ENCODE data around the gene CTNNBL1.

CTNNBL1 gene

DNA sequence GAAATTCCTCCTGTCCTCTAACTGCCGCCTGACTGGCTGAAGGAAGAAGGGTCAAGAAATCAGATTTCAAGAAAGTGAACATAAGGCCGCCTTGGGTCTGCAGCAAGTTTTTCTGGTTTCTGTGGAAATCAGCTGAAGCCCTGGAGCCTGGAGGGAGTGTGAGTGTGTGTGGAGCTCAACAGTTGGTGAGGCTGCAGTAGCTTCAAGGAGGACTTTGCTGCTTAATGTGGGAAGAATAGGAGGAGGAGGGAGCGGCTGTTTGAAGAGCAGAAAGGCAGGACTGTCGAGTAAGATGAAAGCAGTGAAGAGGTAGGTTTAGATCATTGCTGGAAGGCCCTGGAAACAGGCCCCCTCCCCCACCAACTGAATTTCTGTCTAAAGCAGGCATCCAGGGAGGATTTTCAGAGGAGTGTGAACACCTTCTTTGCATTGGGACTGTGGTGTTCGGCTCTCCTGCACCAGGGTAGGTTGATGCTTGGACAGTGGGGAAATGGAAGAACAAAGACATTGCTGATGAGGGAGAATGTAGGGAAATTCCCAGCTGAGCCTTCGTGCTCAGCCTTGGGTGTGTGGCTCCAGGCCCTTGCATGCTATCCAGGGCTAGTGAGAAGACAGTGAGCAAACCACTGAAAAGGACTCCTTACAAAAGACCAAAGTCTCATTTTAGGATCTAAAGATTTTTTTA, 129.6 kb downstream of the CTNNBL1 start:
- no peak for DNase-seq (ENCODE audit: low read depth)

DNA sequence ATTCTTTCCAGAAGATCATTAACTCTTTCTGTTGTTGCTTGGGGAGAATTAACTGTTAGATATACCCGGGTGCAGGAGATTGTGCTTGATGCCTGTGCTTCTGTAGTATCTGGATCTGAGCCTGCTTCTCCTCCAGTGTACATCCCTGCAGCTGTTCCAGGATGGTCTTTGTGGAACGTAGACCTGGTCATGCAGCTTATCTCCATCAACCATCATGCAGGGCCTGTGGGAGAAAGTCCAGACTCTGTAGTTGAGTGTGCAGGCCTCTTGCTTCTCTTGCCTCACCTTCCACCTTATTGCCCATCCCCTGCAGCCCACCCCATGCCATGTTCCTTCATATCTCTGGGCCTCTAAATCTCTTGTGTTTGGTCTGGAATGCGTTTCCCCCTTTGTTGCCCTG, 133.8 kb downstream of the CTNNBL1 start:
- DNase-seq (ENCODE audit: low read depth) = no peak

DNA sequence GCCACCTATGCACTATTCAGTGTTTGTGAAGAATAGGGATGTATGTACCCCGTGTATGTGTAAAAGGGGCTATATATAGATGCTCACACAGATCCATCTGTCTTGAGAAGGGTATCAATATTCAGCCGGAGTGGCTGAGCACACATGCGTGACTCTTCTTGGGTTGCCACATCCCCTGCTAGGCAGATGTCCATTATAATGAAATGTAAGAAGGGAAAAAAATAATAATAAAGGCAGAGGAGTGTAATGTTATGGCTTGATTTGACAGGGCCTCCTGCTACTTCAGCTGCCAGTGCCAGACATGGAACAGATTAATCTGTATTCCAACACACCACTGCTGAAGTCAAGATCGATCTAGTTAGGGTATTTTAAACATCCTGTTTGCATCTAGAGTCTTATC, 134.9 kb downstream of the CTNNBL1 start:
- no peak for DNase-seq (ENCODE audit: low read depth)

DNA sequence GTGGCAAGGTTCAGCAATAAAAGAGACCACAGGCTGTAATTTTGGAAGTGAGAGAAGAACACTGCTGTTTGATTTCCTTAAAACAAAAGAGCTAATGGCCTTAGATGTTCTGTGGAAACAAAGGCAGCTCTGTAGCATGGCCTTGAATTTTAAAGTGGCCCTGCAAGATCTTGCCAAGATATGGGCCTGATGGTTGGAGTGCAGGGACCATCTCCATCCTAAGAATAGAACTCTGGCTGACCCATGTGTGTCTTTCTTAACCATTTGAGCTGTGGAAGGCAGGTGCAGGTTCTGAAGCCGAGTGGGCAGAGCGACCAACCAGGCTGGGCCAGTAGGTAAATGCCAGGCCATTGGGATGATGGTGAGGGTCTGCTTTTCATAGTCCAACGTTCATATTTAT, 135.3 kb downstream of the CTNNBL1 start:
- no peak for DNase-seq (ENCODE audit: low read depth)

DNA sequence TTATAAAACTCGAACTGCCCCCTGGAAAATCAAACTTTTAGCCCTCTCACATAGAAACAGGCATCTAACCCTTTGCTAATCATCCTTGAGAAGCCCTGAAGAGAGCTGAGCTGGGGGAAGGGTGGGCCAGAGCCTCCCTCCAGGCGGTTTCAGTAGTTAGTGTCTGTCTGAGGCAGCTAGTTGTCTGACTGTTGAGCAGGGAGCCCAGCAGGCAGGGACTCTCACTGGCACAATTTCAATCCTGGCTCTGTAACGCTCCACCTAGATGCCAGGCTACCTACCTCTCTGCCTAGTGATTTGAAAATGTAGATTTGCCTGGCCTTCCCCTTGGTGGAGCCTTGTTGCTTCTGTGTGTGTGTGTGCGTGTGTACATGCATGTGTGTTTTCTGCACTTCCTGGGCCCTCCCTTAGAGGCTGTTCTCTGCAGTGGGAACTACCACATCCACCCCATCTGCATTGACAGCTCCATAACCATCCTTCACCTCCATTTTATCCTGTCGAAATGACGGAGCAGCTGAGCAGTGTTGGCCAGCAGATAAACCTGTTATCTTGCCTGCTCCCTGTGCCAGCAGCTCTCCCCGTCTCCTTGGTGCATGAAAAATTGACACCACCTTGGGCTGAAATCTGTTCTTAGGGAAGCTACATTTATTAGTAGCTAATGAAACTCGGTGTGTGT, 139.5 kb downstream of the CTNNBL1 start:
- no peak for DNase-seq (ENCODE audit: low read depth)

DNA sequence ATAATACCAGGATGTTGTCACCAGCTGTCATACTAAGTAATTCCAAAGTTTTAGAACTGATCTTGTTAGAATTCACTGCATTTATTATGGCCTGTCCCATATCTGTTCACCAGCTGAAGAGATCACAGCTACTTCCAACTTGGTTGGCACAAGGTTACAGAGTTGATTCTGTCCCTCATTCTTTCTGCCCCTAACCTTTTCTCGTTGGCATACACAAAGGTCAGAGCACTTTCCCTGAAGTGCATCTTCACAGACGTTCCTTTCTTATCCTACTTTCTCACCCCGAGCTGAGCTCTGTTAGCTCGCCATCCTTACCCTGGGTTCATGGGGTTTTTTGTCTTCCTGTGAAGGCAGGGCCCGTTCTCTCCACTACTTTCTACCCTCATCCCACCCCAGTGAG, 143.1 kb downstream of the CTNNBL1 start:
- DNase-seq (ENCODE audit: low read depth) = no peak

DNA sequence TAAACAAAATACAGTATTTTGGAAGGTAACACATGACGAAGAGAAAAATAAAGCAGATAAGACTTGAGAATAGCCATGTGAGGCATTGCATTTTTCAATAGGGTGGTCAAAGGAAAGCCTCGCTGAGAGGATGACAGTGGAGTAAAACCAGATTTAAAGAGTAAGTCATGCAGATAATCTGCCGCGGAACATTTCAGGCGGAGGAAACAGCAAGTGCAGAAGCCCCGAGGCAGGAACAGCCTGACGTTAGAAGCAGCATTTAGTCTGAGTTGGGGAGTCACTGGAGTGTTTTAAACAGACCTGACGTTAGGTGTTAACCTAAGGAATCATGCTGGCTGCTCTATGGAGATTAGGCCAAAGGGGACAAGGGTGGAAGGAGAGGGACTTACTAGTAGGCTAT, 144.1 kb downstream of the CTNNBL1 start:
- no peak for DNase-seq (ENCODE audit: low read depth)

DNA sequence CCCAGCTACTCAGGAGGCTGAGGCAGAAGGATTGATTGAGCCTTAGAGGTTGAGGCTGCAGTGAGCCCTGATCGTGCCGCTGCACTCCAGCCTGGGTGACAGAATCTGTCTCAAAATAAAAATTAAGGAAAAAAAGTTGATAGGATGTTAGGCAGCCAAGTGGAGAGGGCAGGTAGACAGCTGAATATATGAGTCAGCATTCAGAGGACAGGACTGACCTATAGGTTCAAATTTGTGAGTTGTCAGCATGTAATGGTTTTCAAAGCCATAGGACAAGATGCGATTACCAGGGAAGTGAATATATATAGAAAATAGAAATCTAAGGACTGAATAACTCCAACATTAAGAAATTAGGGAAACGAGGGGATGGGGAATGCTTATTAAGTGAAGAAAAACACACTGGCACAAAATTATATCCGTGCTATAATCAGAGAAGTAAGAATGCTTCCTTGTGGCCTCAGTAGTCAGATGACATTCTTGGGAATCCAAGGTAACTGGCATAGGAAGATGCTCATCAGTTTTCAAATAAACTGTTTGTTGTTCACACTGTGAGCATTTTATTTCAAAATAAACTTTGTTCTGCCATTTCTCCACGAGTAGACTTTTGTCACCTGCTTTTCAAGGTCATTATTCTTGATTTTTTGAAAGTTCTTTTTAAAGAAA, 145.1 kb downstream of the CTNNBL1 start:
- DNase-seq (ENCODE audit: low read depth) = no peak

DNA sequence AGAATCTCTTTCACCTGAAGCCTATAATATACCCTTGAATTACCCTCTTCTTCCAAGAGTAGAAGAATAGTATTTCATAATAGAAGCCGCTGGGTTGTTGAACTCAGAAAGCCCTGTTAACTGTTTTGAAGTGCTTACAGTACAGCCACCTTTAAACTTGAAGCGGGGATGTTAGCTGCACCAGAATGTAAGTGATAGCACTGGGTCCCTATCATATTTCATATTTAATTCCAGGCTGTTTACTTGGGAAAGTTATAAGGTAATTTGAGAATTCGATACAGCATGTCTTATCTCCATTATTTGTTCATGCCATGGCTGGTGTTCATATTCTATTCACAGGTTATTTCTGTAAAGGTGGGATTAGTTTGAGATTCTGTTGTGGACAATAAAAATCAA, 145.6 kb downstream of the CTNNBL1 start:
- DNase-seq (ENCODE audit: low read depth) = no peak

DNA sequence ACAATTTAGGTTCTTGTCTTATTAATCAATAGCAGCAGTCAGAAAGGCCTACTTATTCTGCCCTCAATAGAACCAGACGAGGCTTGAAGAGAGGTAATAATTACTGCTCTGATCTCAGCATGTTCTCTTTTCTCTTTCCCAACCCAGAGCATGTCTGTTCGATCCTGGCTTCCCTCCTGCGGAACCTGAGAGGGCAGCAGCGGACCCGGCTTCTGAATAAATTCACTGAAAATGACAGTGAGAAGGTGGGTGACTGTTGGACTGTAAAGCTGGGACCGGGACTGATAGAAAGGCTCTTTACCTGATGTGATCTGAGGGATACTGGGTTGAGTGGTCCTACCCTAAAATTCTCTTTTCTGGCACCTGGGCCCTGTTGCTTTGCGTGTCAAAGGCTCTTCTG, 146.1 kb downstream of the CTNNBL1 start:
- no peak for DNase-seq (ENCODE audit: low read depth)

DNA sequence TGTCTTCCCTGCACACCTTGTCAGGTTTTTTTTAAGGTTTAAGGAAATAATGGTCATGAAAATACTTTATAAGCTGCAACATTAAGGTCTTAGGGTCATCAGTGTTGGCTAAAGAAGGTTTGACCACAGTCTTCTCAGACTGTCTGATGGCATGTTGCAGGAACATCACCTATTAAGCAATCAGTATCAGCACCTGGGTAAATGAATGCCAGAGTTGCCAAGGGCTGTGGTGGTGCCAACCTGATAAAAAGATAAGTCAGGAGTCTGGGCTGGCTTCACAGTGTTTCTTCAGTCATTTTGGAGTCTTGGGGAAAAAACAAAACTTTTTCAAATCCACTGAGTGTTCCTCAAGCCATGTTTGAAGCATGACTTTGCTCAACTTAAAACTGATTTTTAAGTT, 147.6 kb downstream of the CTNNBL1 start:
- no peak for DNase-seq (ENCODE audit: low read depth)

DNA sequence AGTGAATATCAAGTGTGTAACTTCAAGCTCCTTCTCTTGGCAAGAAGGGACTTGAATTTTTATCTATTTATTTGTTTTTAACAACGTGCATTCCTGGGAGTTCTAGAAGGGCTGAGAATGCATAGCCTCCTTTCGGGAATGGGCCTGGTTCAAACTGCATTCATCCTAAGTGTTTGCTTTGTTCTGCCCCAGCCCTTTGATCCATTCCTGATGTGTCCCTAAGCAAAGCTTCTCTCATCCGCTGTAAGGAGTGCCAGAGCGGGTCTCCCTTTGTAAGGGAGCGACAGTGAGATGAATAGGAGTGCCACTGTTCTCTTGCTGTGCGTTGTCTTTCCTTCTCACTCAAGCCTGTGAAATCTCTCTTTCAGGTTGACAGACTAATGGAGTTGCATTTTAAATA, 148.1 kb downstream of the CTNNBL1 start:
- DNase-seq (ENCODE audit: low read depth) = no peak

DNA sequence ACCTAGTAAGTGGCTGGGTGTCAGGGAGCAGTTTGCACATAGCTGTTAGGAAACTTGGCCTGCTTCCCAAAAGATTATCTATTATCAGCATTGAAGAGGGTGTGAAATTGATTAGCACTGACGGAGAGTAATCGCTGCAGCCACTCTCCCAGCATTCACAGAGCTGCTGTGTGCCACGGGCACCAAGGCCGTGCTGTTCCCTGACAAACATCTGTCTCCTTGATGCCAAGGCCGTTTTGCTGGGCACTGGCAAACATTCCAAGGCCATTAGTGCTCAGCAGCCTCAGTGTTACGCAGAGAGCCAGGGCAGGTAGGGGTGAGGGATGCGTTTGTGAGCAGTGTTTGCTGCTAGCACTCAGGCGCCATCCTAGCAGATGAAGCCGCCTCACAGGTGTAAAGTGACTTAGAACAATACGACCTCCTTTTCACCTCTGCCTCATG, 151.4 kb downstream of the CTNNBL1 start:
- no peak for DNase-seq (ENCODE audit: low read depth)

DNA sequence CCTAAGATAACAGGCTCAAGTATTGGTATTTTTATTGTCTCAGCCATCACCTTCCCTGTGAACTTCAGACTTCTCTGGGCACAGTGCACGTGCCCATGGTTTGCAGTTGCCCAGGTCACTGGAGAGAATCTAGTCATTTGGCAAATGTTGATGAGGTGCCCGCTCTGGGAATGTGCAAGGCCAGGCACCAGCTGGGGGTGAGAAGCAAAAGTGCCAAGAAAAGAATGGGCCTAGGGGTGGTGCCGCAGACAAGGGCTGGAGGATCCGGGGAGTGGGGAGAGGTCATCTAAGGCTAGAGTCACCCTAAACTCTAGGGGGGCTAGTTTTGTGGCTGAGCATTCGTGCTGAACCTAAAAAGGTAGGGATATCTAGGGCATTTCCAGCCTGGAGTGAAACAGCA, 152.0 kb downstream of the CTNNBL1 start:
- no peak for DNase-seq (ENCODE audit: low read depth)

DNA sequence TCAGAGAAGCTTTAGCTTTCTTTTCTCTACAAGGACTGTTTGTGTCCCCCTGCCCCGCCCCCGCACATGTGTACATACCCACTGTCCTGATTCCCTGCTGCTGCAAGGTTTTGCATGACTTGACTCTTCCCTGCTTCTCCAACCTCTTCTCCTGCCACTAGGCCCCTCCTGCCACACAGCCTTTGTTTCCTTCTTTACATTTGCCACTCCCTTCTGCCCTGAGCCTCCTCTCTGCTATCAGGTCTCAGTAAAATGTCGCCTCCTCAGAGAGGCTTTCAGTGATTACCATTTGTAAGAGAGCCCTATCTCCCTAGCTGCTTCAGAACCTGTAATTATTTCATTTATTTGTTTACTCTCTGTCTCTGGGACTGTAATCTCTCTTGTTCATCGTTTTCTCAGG, 152.7 kb downstream of the CTNNBL1 start:
- no peak for DNase-seq (ENCODE audit: low read depth)

DNA sequence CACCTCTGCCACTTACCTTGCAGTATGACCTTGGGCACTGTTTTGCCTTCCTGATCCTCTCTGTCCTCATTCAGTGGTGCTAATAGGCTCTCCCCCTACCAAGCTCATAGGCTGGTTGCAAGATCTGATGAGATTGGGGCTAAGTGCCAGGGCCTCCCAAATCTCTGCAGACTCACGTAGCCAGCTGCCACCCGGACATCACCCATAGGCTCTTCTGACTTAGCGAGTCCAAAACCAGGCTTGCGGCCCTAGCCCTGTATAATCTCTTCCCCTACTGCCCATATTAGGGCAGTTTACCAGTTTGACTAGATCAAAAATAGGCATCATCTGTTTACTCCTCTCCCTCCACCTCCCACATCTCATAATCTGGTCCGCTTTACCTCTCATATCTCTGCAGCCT, 154.9 kb downstream of the CTNNBL1 start:
- DNase-seq (ENCODE audit: low read depth) = no peak

DNA sequence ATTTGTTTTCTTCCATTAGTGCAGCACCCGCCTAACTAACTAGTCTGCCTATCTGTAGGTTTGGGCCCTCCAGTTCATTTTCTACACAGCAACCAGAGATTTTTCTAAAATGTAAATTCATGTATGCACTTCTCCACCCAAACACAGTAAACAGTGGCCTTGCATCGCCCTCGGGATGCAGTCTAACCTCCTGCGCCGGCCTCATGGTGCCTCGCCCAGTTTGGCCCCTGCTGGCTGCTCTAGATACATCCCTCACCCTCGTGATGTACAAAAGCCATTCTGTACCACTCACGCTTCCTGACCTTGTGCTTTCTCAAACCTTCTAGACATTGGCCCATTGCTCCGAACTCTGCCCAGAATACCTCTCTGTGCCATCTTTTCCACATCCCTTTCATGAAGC, 155.3 kb downstream of the CTNNBL1 start:
- no peak for DNase-seq (ENCODE audit: low read depth)

DNA sequence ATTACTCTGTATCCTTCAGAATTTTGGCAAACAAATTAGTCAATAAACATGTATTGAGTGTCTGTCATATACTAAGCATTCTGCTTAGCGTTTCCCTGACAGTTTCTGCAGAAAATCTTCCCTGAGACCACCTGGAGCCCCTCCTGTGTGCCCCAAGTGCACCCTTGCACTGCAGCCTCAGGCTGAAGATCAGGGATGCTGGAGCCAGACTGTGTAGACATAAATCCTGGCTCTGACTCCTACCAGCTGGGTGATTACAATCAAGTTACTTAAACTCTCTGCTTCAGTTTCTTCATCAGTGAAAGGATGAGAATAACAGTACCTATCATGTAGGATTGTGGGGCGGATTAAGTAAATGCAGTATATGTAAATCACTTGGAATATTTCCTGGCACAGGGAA, 155.7 kb downstream of the CTNNBL1 start:
- DNase-seq (ENCODE audit: low read depth) = no peak

DNA sequence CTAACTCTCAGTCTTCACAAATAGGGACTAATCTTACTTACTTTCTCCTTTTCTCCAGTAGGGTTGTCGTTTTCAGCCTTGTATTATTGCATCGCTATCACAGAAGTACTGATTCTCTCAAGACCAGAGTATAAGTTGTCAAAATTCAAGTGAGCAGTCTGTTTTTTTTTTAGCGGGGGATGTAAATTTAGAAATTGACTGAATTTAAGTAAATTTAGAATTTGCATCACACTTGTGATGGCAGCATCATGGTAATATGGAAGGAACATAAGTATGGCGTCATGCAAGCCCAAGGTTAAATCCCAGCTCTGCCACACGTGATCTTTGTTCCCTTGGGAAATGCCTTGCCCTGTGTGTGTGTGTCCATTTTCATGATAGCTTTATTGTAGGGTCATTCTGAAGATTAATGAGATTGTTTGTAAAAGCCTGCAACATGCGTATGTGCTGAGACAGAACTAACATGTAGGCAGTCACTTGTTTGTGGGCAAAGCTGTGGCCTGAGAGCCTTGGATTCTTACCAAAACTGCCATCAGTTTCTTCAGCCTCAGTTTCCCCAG, 156.3 kb downstream of the CTNNBL1 start:
- no peak for DNase-seq (ENCODE audit: low read depth)

DNA sequence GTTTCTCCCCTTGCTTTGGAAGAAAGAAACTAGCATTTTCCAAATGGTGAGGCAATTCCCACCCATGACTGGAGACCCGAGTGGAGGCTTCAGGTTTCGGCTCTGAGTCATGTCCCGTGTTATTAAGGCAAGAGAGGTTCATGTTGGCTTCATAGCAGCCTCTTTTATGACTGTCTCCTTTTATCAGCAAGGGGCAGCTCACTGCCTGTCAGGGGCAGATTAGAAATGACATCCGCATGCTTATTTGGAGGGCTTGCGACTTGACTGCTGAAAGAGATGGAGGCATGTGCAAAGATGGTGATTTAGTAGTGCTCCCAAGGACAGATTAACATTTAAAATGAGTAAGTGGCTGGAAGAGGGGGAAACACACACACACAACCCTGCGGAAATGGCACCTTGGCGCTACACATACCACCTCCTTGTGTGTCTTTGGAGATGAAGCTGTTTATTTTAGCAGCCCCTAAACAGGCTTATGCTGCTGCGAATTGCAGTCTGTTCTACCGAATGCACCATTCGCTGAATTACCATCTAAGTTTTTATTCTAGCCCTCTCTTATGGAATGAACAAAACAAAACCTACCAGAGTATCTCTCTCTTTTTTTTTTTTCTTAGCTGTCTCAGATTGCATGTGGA, 157.0 kb downstream of the CTNNBL1 start:
- no peak for DNase-seq (ENCODE audit: low read depth)

DNA sequence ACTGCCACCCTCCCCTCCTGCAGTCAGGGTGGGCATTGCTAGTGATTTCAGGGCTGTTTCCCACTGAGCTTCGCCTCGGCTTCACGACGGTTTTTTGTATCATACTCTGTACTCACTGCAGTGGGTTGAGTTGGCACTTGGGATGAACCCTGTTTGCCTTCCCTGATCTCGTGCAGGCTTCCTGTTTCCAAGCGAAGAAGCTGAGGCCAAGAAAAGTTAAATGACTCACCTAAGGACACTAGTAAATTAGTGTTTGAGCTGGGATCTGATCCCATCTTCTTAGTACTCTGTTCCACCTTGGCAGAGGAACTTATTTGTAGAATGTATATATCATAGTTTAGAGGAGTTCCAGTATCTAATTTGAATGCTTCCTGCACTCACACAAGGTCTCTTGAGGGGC, 158.8 kb downstream of the CTNNBL1 start:
- DNase-seq (ENCODE audit: low read depth) = no peak

DNA sequence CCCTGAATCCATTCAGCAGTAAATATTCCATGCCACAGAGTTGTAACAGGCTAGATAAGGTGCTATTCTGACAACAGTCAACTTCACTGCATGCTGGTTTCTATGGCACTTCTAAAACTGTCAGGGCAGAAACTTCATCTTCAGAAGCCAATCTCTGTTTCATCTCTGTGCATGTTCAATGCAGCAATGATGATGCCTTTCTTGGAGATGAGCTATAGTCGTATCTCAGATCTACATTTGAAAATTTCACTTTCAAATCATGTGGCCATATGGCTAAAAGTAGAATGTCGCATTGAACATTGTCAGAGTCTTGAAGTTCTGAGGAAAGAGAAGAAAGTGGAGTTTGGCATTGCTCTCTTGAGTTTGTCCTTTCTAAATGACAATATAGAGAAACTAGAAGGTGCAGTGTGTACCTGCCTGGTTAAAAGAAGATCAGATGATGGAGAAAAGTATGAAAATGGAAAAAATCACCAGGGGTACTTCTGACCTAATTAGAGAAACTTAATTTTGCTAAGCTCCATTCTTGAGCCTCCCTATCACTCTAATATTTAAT, 160.1 kb downstream of the CTNNBL1 start:
- DNase-seq (ENCODE audit: low read depth) = no peak

Data from activated T-cell treated with anti-CD3 and anti-CD28 coated beads for 24 hours (primary cell).